HG03135 (cell line): ENCODE measurements around the gene FNBP1L.

ENCODE experiments used
- ATAC-seq: cut with Tn5 transposase; IDR thresholded peaks from one replicate; pipeline ENCODE4 v1.9.1; 2021; ENCODE audit warnings: mild to moderate bottlenecking, moderate library complexity; ENCODE audit not compliant: unreplicated experiment

FNBP1L gene

GRCh38 chr1:93483606-93484005 lies 35.7 kb downstream of the FNBP1L start:
- no peak for ATAC-seq

GRCh38 chr1:93488207-93488606 lies 40.3 kb downstream of the FNBP1L start:
- no peak for ATAC-seq

- no peak for ATAC-seq
Observed at GRCh38 chr1:93489756-93490155, 41.8 kb downstream of the FNBP1L start.

GRCh38 chr1:93490357-93490756 lies 42.4 kb downstream of the FNBP1L start:
- no peak for ATAC-seq

GRCh38 chr1:93495911-93496310 lies 48.0 kb downstream of the FNBP1L start:
- ATAC-seq: no peak

GRCh38 chr1:93496520-93496919 lies 48.6 kb downstream of the FNBP1L start:
- ATAC-seq: no peak

GRCh38 chr1:93499075-93499474 lies 51.2 kb downstream of the FNBP1L start:
- no peak for ATAC-seq

GRCh38 chr1:93499533-93499932 lies 51.6 kb downstream of the FNBP1L start:
- no peak for ATAC-seq

- no peak for ATAC-seq
Observed at GRCh38 chr1:93500275-93500674, 52.4 kb downstream of the FNBP1L start.

GRCh38 chr1:93501399-93501798 lies 53.5 kb downstream of the FNBP1L start:
- ATAC-seq: no peak

GRCh38 chr1:93501829-93502369 lies 54.0 kb downstream of the FNBP1L start:
- no peak for ATAC-seq

GRCh38 chr1:93502571-93502970 lies 54.7 kb downstream of the FNBP1L start:
- ATAC-seq: no peak

GRCh38 chr1:93503163-93503562 lies 55.2 kb downstream of the FNBP1L start:
- no peak for ATAC-seq

- no peak for ATAC-seq
Observed at GRCh38 chr1:93503816-93504215, 55.9 kb downstream of the FNBP1L start.

- ATAC-seq: no peak
Observed at GRCh38 chr1:93504247-93505033, 56.5 kb downstream of the FNBP1L start.

- no peak for ATAC-seq
Observed at GRCh38 chr1:93506126-93506525, 58.2 kb downstream of the FNBP1L start.

GRCh38 chr1:93516164-93516563 lies 68.2 kb downstream of the FNBP1L start:
- ATAC-seq: no peak

GRCh38 chr1:93518516-93518915 lies 70.6 kb downstream of the FNBP1L start:
- ATAC-seq: no peak

- no peak for ATAC-seq
Observed at GRCh38 chr1:93519199-93519829, 71.4 kb downstream of the FNBP1L start.

GRCh38 chr1:93521618-93522017 lies 73.7 kb downstream of the FNBP1L start:
- no peak for ATAC-seq

GRCh38 chr1:93522721-93523120 lies 74.8 kb downstream of the FNBP1L start:
- ATAC-seq: no peak

- ATAC-seq: no peak
Observed at GRCh38 chr1:93525431-93525830, 77.5 kb downstream of the FNBP1L start.
